Endothelial cell of umbilical vein (primary cell): Measurements from ENCODE around the gene SPATA19. TPM values are rescaled to one million over a fixed set of nuclear protein-coding genes. Genes with fewer than 3 reads are reported as not detected.

Experiments
- BruUV-seq: library from RNA; stranded (reverse); fragments of 400-500 nt; replicated peaks from 2 replicates; lab custom pipeline; 2021; lab: Mats Ljungman, UMichigan
- CTCF ChIA-PET: fragments of 300-600, 350-600 bp; sonication (Branson Sonifier 250); formaldehyde crosslinking; loops from one replicate; lab custom pipeline; 2021; ENCODE audit warnings: antibody characterized with exemption, inconsistent platforms; lab: Charles Lee
- POLR2A ChIA-PET: fragments of 300-600, 350-600 bp; sonication (Branson Sonifier 250); formaldehyde crosslinking; loops from one replicate; lab custom pipeline; 2021; ENCODE audit warnings: antibody characterized with exemption, inconsistent platforms; lab: Charles Lee
- DNase-seq: peaks from one replicate; pipeline ENCODE4 v3.0.0-alpha.2; 2011; ENCODE audit warnings: low read depth, low spot score
- FAIRE-seq: peaks from 2 replicates; lab custom pipeline; 2011; peaks lifted over from hg19 to GRCh38; lab: Jason Lieb, UNC
- H2AFZ ChIP-seq: 2 replicates; pipeline ENCODE4 v1.6.0; 2012; ENCODE audit warnings: low read depth, low read length, control low read depth, inconsistent platforms
- H3K27ac ChIP-seq: 2 replicates; pipeline ENCODE4 v1.5.1; 2011; ENCODE audit warnings: low read depth, mild to moderate bottlenecking, control low read depth, low read length, moderate library complexity; ENCODE audit not compliant: insufficient read depth
- H3K27me3 ChIP-seq, 2 experiments: 2 replicates each; pipeline versions ENCODE4 v1.6.0 to v1.6.1; 2011; ENCODE audit warnings: low read length in 2 of 2, mixed read lengths in 1 of 2; ENCODE audit not compliant: control insufficient read depth in 2 of 2, insufficient read depth in 2 of 2
- H3K36me3 ChIP-seq, 2 experiments: 2 replicates in 1 of 2; 3 replicates in 1 of 2; pipeline ENCODE4 v1.5.1; 2011; ENCODE audit warnings: low read length in 2 of 2, mild to moderate bottlenecking in 1 of 2, moderate library complexity in 1 of 2; ENCODE audit not compliant: control insufficient read depth in 2 of 2, insufficient read depth in 2 of 2; ENCODE audit errors: extremely low read depth in 1 of 2
- H3K4me1 ChIP-seq: 3 replicates; pipeline ENCODE4 v1.5.1; 2011; ENCODE audit warnings: mild to moderate bottlenecking, low read length; ENCODE audit not compliant: control insufficient read depth, insufficient read depth; ENCODE audit errors: extremely low read depth
- H3K4me2 ChIP-seq: 2 replicates; pipeline ENCODE4 v1.6.1; 2011; ENCODE audit warnings: low read length, control low read depth, mixed read lengths; ENCODE audit not compliant: insufficient read depth
- H3K4me3 ChIP-seq, 3 experiments: fragments of 200-600 bp in 1 of 3; sonication (generic), shearing (Covaris generic) in 1 of 3; replicated peaks in 1 of 3; 2 replicates each; pipeline ENCODE4 v1.5.1; 2011 to 2016; ENCODE audit warnings: control low read depth in 3 of 3, low read length in 3 of 3, mild to moderate bottlenecking in 2 of 3, inconsistent platforms in 1 of 3, low read depth in 1 of 3, moderate library complexity in 1 of 3; ENCODE audit not compliant: insufficient read depth in 1 of 3
- H3K79me2 ChIP-seq: 2 replicates; pipeline ENCODE4 v1.6.0; 2012; ENCODE audit warnings: low read length, inconsistent platforms; ENCODE audit not compliant: control insufficient read depth, insufficient read depth
- H3K9ac ChIP-seq: replicated peaks from 2 replicates; pipeline ENCODE3; 2011; ENCODE audit warnings: low read length, control low read depth; ENCODE audit not compliant: insufficient read depth; ENCODE audit errors: extremely low read depth
- H3K9me1 ChIP-seq: replicated peaks from 3 replicates; pipeline ENCODE4 v1.6.0; 2011; ENCODE audit warnings: mild to moderate bottlenecking, low read length; ENCODE audit not compliant: control insufficient read depth, insufficient read depth; ENCODE audit errors: extremely low read depth
- H3K9me3 ChIP-seq: replicated peaks from 2 replicates; pipeline ENCODE4 v1.5.1; 2012; ENCODE audit warnings: low read length, inconsistent platforms; ENCODE audit not compliant: control insufficient read depth, insufficient read depth
- H4K20me1 ChIP-seq: replicated peaks from 2 replicates; pipeline ENCODE3; 2011; ENCODE audit warnings: mild to moderate bottlenecking, low read length; ENCODE audit not compliant: control insufficient read depth, insufficient read depth; ENCODE audit errors: extremely low read depth
- CTCF ChIP-seq, 2 donors: IDR thresholded peaks; 1 replicate in 1 of 2; 2 replicates in 1 of 2; pipeline ENCODE4 v1.5.1; 2011; ENCODE audit warnings: low read length in 2 of 2, mild to moderate bottlenecking in 2 of 2, moderate library complexity in 2 of 2, control low read depth in 1 of 2, inconsistent platforms in 1 of 2, low read depth in 1 of 2; ENCODE audit not compliant: insufficient read depth in 1 of 2; ENCODE audit errors: extremely low read depth in 1 of 2
- EZH2 ChIP-seq: IDR thresholded peaks from 2 replicates; pipeline ENCODE4 v1.6.1; 2012; ENCODE audit warnings: borderline replicate concordance, low read depth, mild to moderate bottlenecking, moderate library complexity, low read length, inconsistent platforms; ENCODE audit not compliant: severe bottlenecking
- FOS ChIP-seq: IDR thresholded peaks from 2 replicates; pipeline ENCODE4 v1.6.1; 2011; ENCODE audit warnings: mild to moderate bottlenecking, low read length, moderate library complexity, borderline replicate concordance; ENCODE audit not compliant: insufficient read depth
- GATA2 ChIP-seq: IDR thresholded peaks from 2 replicates; pipeline ENCODE4 v1.7.0; 2011; ENCODE audit warnings: low read depth, mild to moderate bottlenecking, moderate library complexity, mixed read lengths, low read length; ENCODE audit not compliant: insufficient read length, insufficient read depth
- JUN ChIP-seq: IDR thresholded peaks from 2 replicates; pipeline ENCODE4 v1.6.1; 2011; ENCODE audit warnings: borderline replicate concordance, low read depth; ENCODE audit not compliant: insufficient read length, insufficient read depth
- MAX ChIP-seq: IDR thresholded peaks from 2 replicates; pipeline ENCODE4 v1.6.1; 2011; ENCODE audit not compliant: insufficient read depth, insufficient read length
- MYC ChIP-seq: IDR thresholded peaks from one replicate; pipeline ENCODE4 v1.6.1; 2011; ENCODE audit warnings: mild to moderate bottlenecking, low read depth, low read length
- POLR2A ChIP-seq: IDR thresholded peaks from 2 replicates; pipeline ENCODE4 v1.6.1; 2012; ENCODE audit warnings: low read depth, mild to moderate bottlenecking, control low read depth, low read length
- POLR2AphosphoS5 ChIP-seq: IDR thresholded peaks from 2 replicates; pipeline ENCODE4 v1.6.1; 2012; ENCODE audit warnings: low read depth, mild to moderate bottlenecking, control low read depth, low read length, moderate library complexity; ENCODE audit not compliant: insufficient read depth
- dilution Hi-C: fragments of 300-500 bp; cut with MboI; formaldehyde crosslinking; loops from one replicate; pipeline ENCODE4 v1.15.0; 2019; ENCODE audit warnings: low sequenced_read_pairs; ENCODE audit not compliant: extremely low pct_ligation_motif_present
- intact Hi-C: fragments of 100-400 bp; cut with micrococcal nuclease; formaldehyde crosslinking; loops from one replicate; pipeline ENCODE4 v1.10.0; 2022
- polyA plus RNA-seq, 4 experiments: library from polyadenylated mRNA; depleted of rRNA in 3 of 4; stranded (reverse) in 3 of 4; unstranded in 1 of 4; fragments of >200 nt; gene quantifications; 2 replicates each; pipeline versions ENCODE4 v1.2.1 to v1.2.3, GENCODE V29; 2011 to 2012; ENCODE audit warnings: missing spikeins in 1 of 4
- total RNA-seq: library from RNA; stranded (reverse); gene quantifications from 2 replicates; pipeline ENCODE4 v1.2.3, GENCODE V29; 2021

Gene SPATA19
- total and polyA plus RNA-seq, 2 donors (not counting 3 experiments of a cell fraction or from before 2014, with no cell fraction given): not detected

- Histone ChIP-seq H3K4me3 (no peak overlapping the region), H3K79me2 (no peaks in the 10 kb centered on the region), H3K27me3 (no peaks in the 10 kb centered on the region), H3K9me1 (no peaks in the 10 kb centered on the region), H3K9ac (no peak overlapping the region), H3K9me3 (no peaks in the 10 kb centered on the region), H3K4me2 (no peak overlapping the region), H3K4me1 (no peaks in the 10 kb centered on the region), H2AFZ (no peak overlapping the region), H3K36me3 (no peaks in the 10 kb centered on the region), H3K27ac (no peak overlapping the region), H4K20me1 (no peaks in the 10 kb centered on the region)
- FAIRE-seq (no peak), DNase-seq (no peak)
- dilution Hi-C loops: no loop called here
- no TSS peak for BruUV-seq
- POLR2A ChIA-PET: no interaction called here
- CTCF ChIA-PET: no interaction called here
- TF ChIP-seq POLR2A (no peak), CTCF (IDR thresholded peaks at IDR 0.05; ENCODE audit: extremely low read depth in 1 of 2, insufficient read depth in 1 of 2, low read depth in 1 of 2, low read length in 2 of 2) (no peak), GATA2 (no peak), MAX (no peak), JUN (no peak), FOS (no peak), EZH2 (no peak), POLR2AphosphoS5 (no peak), MYC (no peak)
- intact Hi-C loops: no loop called here
These were observed 25.5 kb downstream of the SPATA19 start for GRCh38 chr11:133819746-133820315.
